ENCODE results near the gene CPEB3. TPM values are rescaled to one million over a fixed set of nuclear protein-coding genes. Genes with fewer than 3 reads are reported as not detected.

The CPEB3 gene
- total RNA-seq, 4 donors from 2014 or later = 12.3 to 18.4 (median 12.7) TPM

- Histone ChIP-seq H3K36me3 (no peaks in the 10 kb centered on the region), H3K9me3 (no peaks in the 10 kb centered on the region), H3K27me3 (no peaks in the 10 kb centered on the region), H3K4me3 (replicated peaks in 1 of 3) (no peak overlapping the region), H3K27ac (no peak overlapping the region), H3K4me1 (peaks cover 6% of the 10 kb centered on the region in 2 donors)
- TF ChIP-seq, protein P1, sequence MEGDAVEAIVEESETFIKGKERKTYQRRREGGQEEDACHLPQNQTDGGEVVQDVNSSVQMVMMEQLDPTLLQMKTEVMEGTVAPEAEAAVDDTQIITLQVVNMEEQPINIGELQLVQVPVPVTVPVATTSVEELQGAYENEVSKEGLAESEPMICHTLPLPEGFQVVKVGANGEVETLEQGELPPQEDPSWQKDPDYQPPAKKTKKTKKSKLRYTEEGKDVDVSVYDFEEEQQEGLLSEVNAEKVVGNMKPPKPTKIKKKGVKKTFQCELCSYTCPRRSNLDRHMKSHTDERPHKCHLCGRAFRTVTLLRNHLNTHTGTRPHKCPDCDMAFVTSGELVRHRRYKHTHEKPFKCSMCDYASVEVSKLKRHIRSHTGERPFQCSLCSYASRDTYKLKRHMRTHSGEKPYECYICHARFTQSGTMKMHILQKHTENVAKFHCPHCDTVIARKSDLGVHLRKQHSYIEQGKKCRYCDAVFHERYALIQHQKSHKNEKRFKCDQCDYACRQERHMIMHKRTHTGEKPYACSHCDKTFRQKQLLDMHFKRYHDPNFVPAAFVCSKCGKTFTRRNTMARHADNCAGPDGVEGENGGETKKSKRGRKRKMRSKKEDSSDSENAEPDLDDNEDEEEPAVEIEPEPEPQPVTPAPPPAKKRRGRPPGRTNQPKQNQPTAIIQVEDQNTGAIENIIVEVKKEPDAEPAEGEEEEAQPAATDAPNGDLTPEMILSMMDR (IDR thresholded peaks at IDR 0.05) = no peak
- no peak for TF ChIP-seq POLR2A (IDR thresholded peaks at IDR 0.05)
- no peak for DNase-seq
- intact Hi-C loops (cut with DNase I) = no loop called here
Measured at GRCh38 chr10:92303096-92303495, 12.2 kb upstream of the CPEB3 start.

DNA sequence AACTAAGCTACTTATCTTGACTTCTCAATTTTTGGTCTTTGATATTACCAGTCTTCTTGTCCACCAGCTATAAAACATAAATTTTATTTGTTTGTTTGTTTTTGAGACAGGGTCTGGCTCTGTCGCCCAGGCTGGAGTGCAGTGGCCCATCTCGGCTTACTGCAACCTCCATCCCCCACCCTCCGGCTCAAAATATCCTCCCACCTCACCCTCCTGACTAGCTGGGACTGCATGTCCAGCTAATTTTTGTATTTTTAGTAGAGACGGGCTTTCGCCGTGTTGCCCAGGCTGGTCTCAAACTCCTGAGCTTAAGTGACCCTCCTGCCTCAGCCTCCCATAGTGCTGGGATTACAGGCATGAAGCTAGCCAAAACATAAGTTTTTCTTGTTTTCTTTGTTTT lies 7.6 kb upstream of the CPEB3 start:
- intact Hi-C loops (cut with DNase I) = no loop called here
- DNase-seq = no peak
- Histone ChIP-seq H3K4me1 (no peaks in the 10 kb centered on the region), H3K36me3 (no peaks in the 10 kb centered on the region), H3K9me3 (no peaks in the 10 kb centered on the region), H3K4me3 (replicated peaks in 1 of 3) (no peak overlapping the region), H3K27me3 (no peaks in the 10 kb centered on the region), H3K27ac (no peak overlapping the region)
- TF ChIP-seq POLR2A (IDR thresholded peaks at IDR 0.05) = no peak
- TF ChIP-seq, protein P1 (IDR thresholded peaks at IDR 0.05) = no peak
- 78 to 79% methylated on average over 6 of the region's 6 CpGs for WGBS, 2 donors

GRCh38 chr10:92291921-92292845 lies 1.3 kb upstream of the CPEB3 start:
- Histone ChIP-seq H3K36me3 (no peaks in the 10 kb centered on the region), H3K4me1 (no peaks in the 10 kb centered on the region), H3K9me3 (no peaks in the 10 kb centered on the region), H3K4me3 (replicated peaks in 1 of 3) (peak overlapping the region in 2 of 3 donors; percentile 93 to 99), H3K27me3 (no peaks in the 10 kb centered on the region), H3K27ac (peak overlapping the region; percentile 93 to 98 (median 97))
- DNase-seq = peak; percentile 63 to 69
- intact Hi-C loops (cut with DNase I) = loop anchor here (5.0 kb wide), 2 partner anchors 55 to 205 kb away; no protein-coding TSS in a partner anchor
- no peak for TF ChIP-seq POLR2A (IDR thresholded peaks at IDR 0.05)
- TF ChIP-seq, protein P1 (IDR thresholded peaks at IDR 0.05) = peak in 5 of 6 experiments; percentile 13 to 51 (median 44)
- WGBS, 2 donors = 3% methylated on average over 17 of the region's 17 CpGs

DNA sequence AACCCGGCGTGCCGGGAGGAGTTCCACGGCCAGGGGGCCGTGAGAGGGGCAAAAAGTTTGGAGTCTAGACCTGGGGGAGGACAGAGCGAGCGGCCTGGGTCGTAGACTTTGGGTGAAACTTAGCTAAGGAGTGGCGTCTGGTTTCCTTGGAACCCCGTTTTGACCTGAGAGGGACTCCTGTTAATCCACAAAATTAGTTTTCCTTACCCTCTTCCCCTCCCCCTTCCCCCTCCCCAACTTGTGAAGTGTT lies 663 bp upstream of the CPEB3 start:
- H3K4me3 ChIP-seq (replicated peaks in 1 of 3) = peak overlapping the region; percentile 8 to 99 (median 93)
- intact Hi-C loops (cut with DNase I) = loop anchor here (5.0 kb wide), 2 partner anchors 54 to 204 kb away; no protein-coding TSS in a partner anchor
- H3K27ac ChIP-seq = peak overlapping the region; percentile 93 to 98 (median 97)
- H3K9me3 ChIP-seq = no peaks in the 10 kb centered on the region
- 0 to 2% methylated on average over 8 to 10 of the region's 10 CpGs for WGBS, 2 donors
- H3K27me3 ChIP-seq = no peaks in the 10 kb centered on the region
- DNase-seq = peak in 1 of 2 donors; percentile 14
- no peak for TF ChIP-seq POLR2A (IDR thresholded peaks at IDR 0.05)
- TF ChIP-seq, protein P1 (IDR thresholded peaks at IDR 0.05) = no peak
- no peaks in the 10 kb centered on the region for H3K4me1 ChIP-seq
- H3K36me3 ChIP-seq = no peaks in the 10 kb centered on the region

All from thyroid gland (tissue), 4 donors.